ENCODE measurements around the gene ENOSF1. TPM values are rescaled to one million over a fixed set of nuclear protein-coding genes. Genes with fewer than 3 reads are reported as not detected.

ENOSF1 gene
- polyA plus RNA-seq, 2 of the 4 experiments (the other 2 are of a cell fraction) = 27.3 to 30.0 TPM

GRCh38 chr18:678482-679182, 33.8 kb downstream of the ENOSF1 start:
- Histone ChIP-seq H3K4me2 (no peak overlapping the region), H3K4me3 (no peak overlapping the region), H3K4me1 (0 out of 3 replicates have a peak, but pooled peaks cover 6% of the 10 kb centered on the region), H3K27ac (no peak overlapping the region), H3K9me3 (no peaks in the 10 kb centered on the region)
- DNase-seq (ENCODE audit: low read depth in 1 of 2, low spot score in 1 of 2) (no peak), FAIRE-seq (no peak), ATAC-seq (peak in 1 of 2 experiments; percentile 19; a peak in 2 of 6 replicates)
- POLR2A ChIA-PET = no interaction called here
- TF ChIP-seq NPAS2 (CRISPR knock-in tag; IDR thresholded peaks at IDR 0.05; ENCODE audit: borderline replicate concordance) = no peak
- TF ChIP-seq BHLHE40 (IDR thresholded peaks at IDR 0.05; ENCODE audit: low read depth, low read length) = no peak
- TF ChIP-seq ATOH8 (CRISPR knock-in tag; IDR thresholded peaks at IDR 0.05; ENCODE audit: low read depth) = no peak
- TF ChIP-seq ZC3H11A (IDR thresholded peaks at IDR 0.05) = no peak
- no peak for TF ChIP-seq ZNF302 (CRISPR knock-in tag; IDR thresholded peaks at IDR 0.05)
- TF ChIP-seq FOSL2 (IDR thresholded peaks at IDR 0.05) = no peak
- no peak for TF ChIP-seq FOSL2 (CRISPR knock-in tag; IDR thresholded peaks at IDR 0.05)
- no peak for TF ChIP-seq ELK1 (IDR thresholded peaks at IDR 0.05; ENCODE audit: low read depth, low read length)
- TF ChIP-seq SMC3 (IDR thresholded peaks at IDR 0.05) = no peak
- no peak for TF ChIP-seq CBX8 (IDR thresholded peaks at IDR 0.05)
- TF ChIP-seq RARB (CRISPR knock-in tag; IDR thresholded peaks at IDR 0.05) = no peak
- TF ChIP-seq PBX3 (IDR thresholded peaks at IDR 0.05) = no peak
- no peak for TF ChIP-seq USF2 (IDR thresholded peaks at IDR 0.05)
- no peak for TF ChIP-seq KDM1A (IDR thresholded peaks at IDR 0.05; ENCODE audit: low read depth)
- no peak for TF ChIP-seq REST (IDR thresholded peaks at IDR 0.05)
- no peak for TF ChIP-seq CTCF (IDR thresholded peaks at IDR 0.05)
- no peak for TF ChIP-seq ZSCAN20 (CRISPR knock-in tag; IDR thresholded peaks at IDR 0.05)
- CTCF ChIA-PET = no interaction called here
- 89% methylated on average over 14 of the region's 15 CpGs for WGBS (ENCODE audit: missing lambda C conversion rate)

All from A549 (cell line).